Middle frontal gyrus (tissue), 1 donor: Measurements from ENCODE around the gene TSC22D3.
"Not testable (repeated sequence)": the region's sequence is repeated elsewhere in the genome, so short reads cannot be mapped to it uniquely, and the experiment has no call there.

Source experiments
- DNase-seq: peaks from one replicate; pipeline ENCODE4 v3.0.0-alpha.2; 2015; ENCODE audit warnings: low spot score; ENCODE audit errors: extremely low spot score

Gene TSC22D3

GRCh38 chrX:107775734-107776511, at the start of gene TSC22D3:
Gene TSC22D3 (minus strand): TSS chrX:107775787. CDS start chrX:107775419, 368 bp downstream.
- DNase-seq: no peak

- DNase-seq: no peak
Observed at GRCh38 chrX:107823456-107823855, 47.9 kb upstream of the TSC22D3 start.

GRCh38 chrX:107823042-107823441, 47.5 kb upstream of the TSC22D3 start:
- no peak for DNase-seq

- no peak for DNase-seq
Observed at GRCh38 chrX:107818900-107819521, 43.4 kb upstream of the TSC22D3 start.

- not testable (repeated sequence) for DNase-seq
Observed at GRCh38 chrX:107810053-107810452, 34.5 kb upstream of the TSC22D3 start.

- DNase-seq: no peak
Observed at GRCh38 chrX:107805179-107805578, 29.6 kb upstream of the TSC22D3 start.

DNA sequence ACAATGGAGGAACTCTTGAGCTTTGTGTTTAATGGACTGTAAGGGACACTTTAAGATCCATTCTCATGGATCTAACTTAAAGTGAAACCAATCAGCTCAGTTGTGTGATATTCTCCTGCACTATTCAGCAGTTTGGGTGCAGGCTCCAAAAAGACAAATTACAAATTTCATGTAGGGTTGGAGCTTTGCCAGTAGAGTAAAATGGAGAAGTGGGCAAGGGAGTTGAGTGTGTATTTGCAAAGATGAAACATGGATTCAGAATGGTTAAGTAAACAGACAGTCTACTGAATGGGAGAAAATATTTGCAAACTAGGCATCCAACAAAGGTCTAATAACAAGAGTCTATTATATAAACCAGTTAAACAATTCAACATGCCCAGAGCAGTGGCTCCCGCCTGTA, 28.8 kb upstream of the TSC22D3 start:
- no peak for DNase-seq

- no peak for DNase-seq
Observed at GRCh38 chrX:107787827-107788226, 12.2 kb upstream of the TSC22D3 start.

- no peak for DNase-seq
Observed at GRCh38 chrX:107780525-107780924, 4.9 kb upstream of the TSC22D3 start.

- no peak for DNase-seq
Observed at GRCh38 chrX:107777536-107777832, 1.9 kb upstream of the TSC22D3 start, which contains the start of gene NCBP2L. Gene NCBP2L (plus strand): TSS chrX:107777733. CDS start chrX:107794221, 16,488 bp downstream.

GRCh38 chrX:107776649-107777535, 1.3 kb upstream of the TSC22D3 start:
- peak; percentile 73 for DNase-seq

DNA sequence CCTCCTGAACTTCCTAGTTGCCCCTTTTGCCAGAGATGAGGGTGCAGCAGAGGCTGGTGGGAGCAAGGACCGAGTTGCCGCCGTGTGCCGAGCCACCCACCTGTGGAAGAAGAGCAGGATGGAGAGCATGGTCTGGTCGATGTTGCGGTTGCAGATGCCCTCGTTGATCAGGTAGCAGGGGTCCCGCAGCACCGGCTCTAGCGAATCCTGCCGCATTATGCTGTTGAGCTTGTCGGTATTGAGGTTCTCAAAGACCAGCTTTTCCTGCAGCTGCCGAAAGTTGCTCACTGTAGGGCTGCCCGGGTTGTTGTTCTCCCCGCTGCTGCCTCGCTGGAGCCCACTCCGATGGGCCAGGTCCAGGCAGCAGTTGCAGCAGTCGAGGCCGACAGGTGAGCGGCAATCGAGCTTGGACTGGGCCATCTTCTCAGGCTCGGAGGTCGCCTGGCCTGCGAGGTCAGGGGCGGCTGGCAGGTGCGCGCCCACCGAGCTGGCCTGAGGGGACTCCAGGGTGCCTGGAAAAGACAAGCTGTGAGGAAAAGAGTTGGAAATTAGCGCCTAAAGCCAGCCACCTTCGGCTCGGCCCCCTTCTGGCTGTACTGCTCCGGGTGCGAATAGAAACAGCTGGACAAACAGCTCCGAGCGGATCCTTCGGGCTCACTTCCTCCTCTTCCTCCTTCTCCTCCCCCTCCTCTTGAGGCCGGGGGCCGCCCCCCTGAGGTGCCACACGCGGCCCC, 420 bp downstream of the TSC22D3 start:
- DNase-seq: no peak

- no peak for DNase-seq
Observed at GRCh38 chrX:107773906-107774435, 1.6 kb downstream of the TSC22D3 start.

GRCh38 chrX:107773206-107773605, 2.4 kb downstream of the TSC22D3 start:
- no peak for DNase-seq

DNA sequence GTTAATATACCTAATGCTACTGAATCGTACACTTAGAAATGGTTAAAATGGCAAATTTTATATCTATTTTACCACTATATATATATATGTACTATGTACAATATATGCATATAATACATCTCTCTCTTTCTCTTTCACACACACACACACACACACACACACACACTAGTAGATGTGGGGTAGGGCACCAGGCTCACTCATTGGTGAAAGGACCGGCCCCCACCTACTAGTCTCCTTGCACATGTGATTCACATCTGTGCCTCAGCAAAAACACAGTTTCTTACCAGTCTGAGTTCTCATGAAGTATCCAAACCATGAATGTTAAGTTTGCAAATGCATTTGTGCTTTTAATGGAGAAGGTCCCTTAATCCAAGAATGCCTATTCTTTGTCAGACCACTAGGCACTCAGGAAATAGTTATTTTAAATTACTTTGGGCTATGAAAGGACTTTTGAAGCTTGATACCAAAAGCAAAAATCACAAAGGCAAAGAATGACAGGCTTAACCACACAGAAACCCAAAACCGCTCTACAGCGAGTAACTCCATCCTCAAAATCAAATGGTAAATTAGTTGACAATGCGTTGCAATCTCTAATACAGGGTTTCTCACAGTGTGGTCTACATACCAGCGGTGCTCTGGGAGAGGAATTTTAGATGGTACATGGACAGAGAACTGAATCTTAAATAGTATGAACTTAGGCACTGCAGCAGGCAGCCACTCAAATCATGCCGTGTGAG, 5.8 kb downstream of the TSC22D3 start:
- DNase-seq: no peak

- DNase-seq: no peak
Observed at GRCh38 chrX:107768051-107768450, 7.5 kb downstream of the TSC22D3 start.

DNA sequence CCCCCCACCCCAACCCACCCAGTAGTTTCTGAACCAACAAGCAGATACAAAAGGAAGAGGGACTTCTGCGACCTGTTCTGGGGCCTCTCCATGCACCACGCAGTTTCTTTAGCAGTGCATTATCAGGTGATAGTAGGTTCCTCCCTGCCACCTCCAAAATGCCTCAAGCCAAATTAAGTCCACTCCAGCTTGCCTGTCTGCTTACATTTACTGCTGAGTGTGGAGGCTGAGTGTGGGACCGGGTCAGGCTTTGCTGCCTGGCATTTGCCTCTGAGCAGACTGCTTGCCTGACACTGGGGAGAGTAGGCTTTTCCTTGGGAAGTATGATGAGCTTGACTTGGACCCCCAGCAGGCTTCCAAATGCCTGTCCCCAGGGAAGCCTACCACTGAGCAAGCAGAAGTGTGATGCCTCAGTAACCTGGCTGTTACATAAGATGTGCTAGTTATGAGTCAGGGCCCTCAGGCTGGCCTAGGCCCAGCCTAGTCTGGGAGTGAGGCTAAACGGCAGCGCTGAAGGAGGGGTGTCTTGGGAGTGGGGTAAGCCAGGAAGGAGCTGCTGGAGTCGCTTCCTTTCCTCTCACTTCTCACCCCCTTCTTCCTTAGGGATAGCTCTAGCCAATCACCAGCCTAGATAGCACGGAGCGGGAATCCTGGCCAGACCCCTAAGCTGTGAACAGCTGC, 9.0 kb downstream of the TSC22D3 start:
- no peak for DNase-seq

DNA sequence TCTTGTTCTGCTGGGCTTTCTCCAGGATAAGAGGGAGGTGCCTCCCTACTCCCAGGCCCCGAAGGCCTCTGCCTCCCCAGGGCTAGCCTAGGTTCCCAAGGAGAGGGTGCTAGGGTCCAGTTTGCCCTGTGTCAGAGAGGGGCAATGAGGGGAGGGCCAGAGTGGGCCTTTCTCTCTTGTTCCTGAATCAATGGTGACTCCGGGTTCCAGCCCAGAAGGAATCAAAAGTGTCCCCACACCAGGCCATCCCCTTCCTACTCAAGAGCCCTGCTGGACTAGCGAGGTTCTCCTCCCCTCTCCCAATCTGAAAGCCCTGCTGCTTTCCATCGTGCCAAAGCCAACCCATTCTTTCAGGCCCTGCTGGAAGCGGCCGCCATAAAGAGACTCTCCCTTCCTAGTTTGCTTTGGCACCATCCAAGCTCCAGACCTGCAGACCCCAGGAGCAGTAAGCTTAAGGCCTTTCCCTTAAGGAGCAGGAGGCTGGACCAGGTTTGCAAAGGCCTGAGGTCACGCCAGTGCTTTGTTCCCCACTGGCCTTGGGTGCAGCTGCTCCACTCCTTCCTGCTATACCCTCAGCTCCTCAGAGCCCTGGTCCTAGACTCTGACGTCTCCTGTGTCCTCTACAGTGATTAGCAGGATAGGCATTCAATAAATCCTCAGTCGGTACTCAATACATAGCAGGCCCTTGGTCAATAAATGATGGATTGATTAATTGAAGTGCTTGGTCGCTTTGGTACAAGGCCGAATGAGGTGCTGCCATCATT, 10.6 kb downstream of the TSC22D3 start:
- DNase-seq: no peak

- no peak for DNase-seq
Observed at GRCh38 chrX:107763647-107764046, 11.9 kb downstream of the TSC22D3 start.
